Lower lobe of right lung (tissue), 2 donors: Measurements from ENCODE around the gene WDR82. TPM values are rescaled to one million over a fixed set of nuclear protein-coding genes. Genes with fewer than 3 reads are reported as not detected.

Source experiments
- ATAC-seq, 2 donors: fragments of 200-7000 bp; cut with Tn5 transposase; one replicate each; pipeline ENCODE4 v1.9.1; 2020 to 2022; ENCODE audit warnings: mild to moderate bottlenecking in 2 of 2, moderate library complexity in 2 of 2
- DNase-seq: peaks from one replicate; pipeline ENCODE4 v3.0.0-alpha.2; 2020
- H3K27ac ChIP-seq: fragments of 200-600 bp; one replicate; pipeline ENCODE4 v1.8.0; 2022
- H3K27me3 ChIP-seq: fragments of 200-600 bp; one replicate; pipeline ENCODE4 v1.8.0; 2022; ENCODE audit warnings: low read depth
- H3K36me3 ChIP-seq: fragments of 200-600 bp; one replicate; pipeline ENCODE4 v1.8.0; 2022; ENCODE audit warnings: mild to moderate bottlenecking
- H3K4me1 ChIP-seq: fragments of 200-600 bp; one replicate; pipeline ENCODE4 v1.8.0; 2022
- H3K4me3 ChIP-seq: fragments of 200-600 bp; one replicate; pipeline ENCODE4 v1.8.0; 2022; ENCODE audit warnings: mild to moderate bottlenecking
- H3K9me3 ChIP-seq: fragments of 200-600 bp; one replicate; pipeline ENCODE4 v1.8.0; 2022
- CTCF ChIP-seq: fragments of 200-600 bp; IDR thresholded peaks from one replicate; pipeline ENCODE4 v1.8.0; 2022; ENCODE audit warnings: antibody characterized with exemption, mild to moderate bottlenecking
- intact Hi-C: fragments of 100-400 bp; cut with DNase I; formaldehyde crosslinking; loops from one replicate; pipeline ENCODE4 v1.11.0; 2022
- total RNA-seq: library from RNA; stranded (reverse); fragmentation: NEBNext Ultra II Directional; extraction: Animal tissue kit (Norgen Biotek cat#: 25700); gene quantifications from one replicate; pipeline ENCODE4 v1.2.1, GENCODE V29; 2021
- donor health status: DM: no; HTN: yes; CAD: no; lungs with severe emphysema.

Gene WDR82
- total RNA-seq, 1 donor from 2014 or later = 60.2 TPM

- Histone ChIP-seq H3K27ac (no peak overlapping the region), H3K36me3 (peaks cover 93% of the 10 kb centered on the region), H3K9me3 (no peaks in the 10 kb centered on the region), H3K4me1 (peaks cover 21% of the 10 kb centered on the region), H3K4me3 (no peak overlapping the region), H3K27me3 (no peaks in the 10 kb centered on the region)
- intact Hi-C loops = no loop called here
- ATAC-seq (no peak), DNase-seq (no peak)
- no peak for TF ChIP-seq CTCF
These were observed 23.8 kb downstream of the WDR82 start for GRCh38 chr3:52254608-52255007.

- peak; percentile 86 to 93 for ATAC-seq
- intact Hi-C loops = no loop called here
- TF ChIP-seq CTCF = no peak
- peak overlapping the region; percentile 77 for H3K27ac ChIP-seq
- peaks cover 21% of the 10 kb centered on the region for H3K4me1 ChIP-seq
- H3K4me3 ChIP-seq = no peak overlapping the region
- no peaks in the 10 kb centered on the region for H3K9me3 ChIP-seq
- peaks cover 93% of the 10 kb centered on the region for H3K36me3 ChIP-seq
- peak; percentile 85 for DNase-seq
- no peaks in the 10 kb centered on the region for H3K27me3 ChIP-seq
These were observed 24.8 kb downstream of the WDR82 start for GRCh38 chr3:52253314-52254304.

- intact Hi-C loops = no loop called here
- Histone ChIP-seq H3K4me1 (peaks cover 45% of the 10 kb centered on the region), H3K36me3 (peaks cover 66% of the 10 kb centered on the region), H3K9me3 (no peaks in the 10 kb centered on the region), H3K27ac (no peak overlapping the region), H3K4me3 (no peak overlapping the region), H3K27me3 (no peaks in the 10 kb centered on the region)
- DNase-seq = no peak
- TF ChIP-seq CTCF = no peak
- no peak for ATAC-seq
These were observed 28.3 kb downstream of the WDR82 start for GRCh38 chr3:52250122-52250521.

GRCh38 chr3:52249683-52250082, 28.8 kb downstream of the WDR82 start:
- intact Hi-C loops = no loop called here
- no peak overlapping the region for H3K27ac ChIP-seq
- no peak for TF ChIP-seq CTCF
- peaks cover 49% of the 10 kb centered on the region for H3K4me1 ChIP-seq
- ATAC-seq = no peak
- no peak for DNase-seq
- no peak overlapping the region for H3K4me3 ChIP-seq
- H3K27me3 ChIP-seq = no peaks in the 10 kb centered on the region
- H3K36me3 ChIP-seq = peaks cover 62% of the 10 kb centered on the region
- no peaks in the 10 kb centered on the region for H3K9me3 ChIP-seq

GRCh38 chr3:52248816-52249547, 29.5 kb downstream of the WDR82 start:
- Histone ChIP-seq H3K9me3 (no peaks in the 10 kb centered on the region), H3K36me3 (peaks cover 55% of the 10 kb centered on the region), H3K27ac (no peak overlapping the region), H3K4me3 (no peak overlapping the region), H3K4me1 (peaks cover 49% of the 10 kb centered on the region), H3K27me3 (no peaks in the 10 kb centered on the region)
- intact Hi-C loops = no loop called here
- ATAC-seq (no peak), DNase-seq (no peak)
- no peak for TF ChIP-seq CTCF
